GM23248 (cell line): ENCODE data around the gene DGKB. TPM values are rescaled to one million over a fixed set of nuclear protein-coding genes. Genes with fewer than 3 reads are reported as not detected.
A peak's percentile ranks its signal among the peaks of the same experiment; 100 is the strongest.

Source experiments
- DNase-seq: peaks from one replicate; pipeline ENCODE4 v3.0.0-alpha.2; 2015
- H2AFZ ChIP-seq: fragments of 200-600 bp; sonication (generic); 2 replicates; pipeline ENCODE4 v1.6.1; 2016; ENCODE audit warnings: antibody characterized with exemption
- H3F3A ChIP-seq: fragments of 200-600 bp; sonication (generic); 2 replicates; pipeline ENCODE4 v1.6.1; 2016; ENCODE audit warnings: mild to moderate bottlenecking, antibody characterized with exemption, mixed run types; ENCODE audit not compliant: insufficient read depth
- H3K27ac ChIP-seq: fragments of 200-600 bp; sonication (generic); 2 replicates; pipeline ENCODE4 v1.5.1; 2016; ENCODE audit warnings: mild to moderate bottlenecking
- H3K27me3 ChIP-seq: fragments of 200-600 bp; sonication (generic); replicated peaks from 2 replicates; pipeline ENCODE4 v1.6.1; 2016; ENCODE audit warnings: mild to moderate bottlenecking; ENCODE audit not compliant: insufficient read depth
- H3K36me3 ChIP-seq: fragments of 200-600 bp; sonication (generic); 2 replicates; pipeline ENCODE4 v1.6.1; 2016; ENCODE audit warnings: low read depth, mild to moderate bottlenecking
- H3K4me1 ChIP-seq: fragments of 200-600 bp; sonication (generic); 2 replicates; pipeline ENCODE4 v1.6.1; 2016; ENCODE audit warnings: mild to moderate bottlenecking; ENCODE audit not compliant: insufficient read depth
- H3K4me2 ChIP-seq: fragments of 200-600 bp; sonication (generic); one replicate; pipeline ENCODE4 v1.6.1; 2016; ENCODE audit warnings: mild to moderate bottlenecking; ENCODE audit not compliant: unreplicated experiment
- H3K4me3 ChIP-seq: fragments of 200-600 bp; sonication (generic); 2 replicates; pipeline ENCODE4 v1.5.1; 2016; ENCODE audit warnings: mild to moderate bottlenecking
- H3K79me2 ChIP-seq: fragments of 200-600 bp; sonication (generic); 2 replicates; pipeline ENCODE4 v1.6.1; 2016; ENCODE audit warnings: mild to moderate bottlenecking; ENCODE audit not compliant: insufficient read depth
- H3K9ac ChIP-seq: fragments of 200-600 bp; sonication (generic); 2 replicates; pipeline ENCODE4 v1.6.1; 2016; ENCODE audit warnings: mild to moderate bottlenecking
- H3K9me2 ChIP-seq: fragments of 200-600 bp; sonication (generic); 2 replicates; pipeline ENCODE4 v1.6.1; 2016; ENCODE audit warnings: mixed run types, mild to moderate bottlenecking, moderate library complexity; ENCODE audit not compliant: insufficient read depth
- H3K9me3 ChIP-seq: fragments of 200-600 bp; sonication (generic); one replicate; pipeline ENCODE4 v1.6.1; 2017; ENCODE audit warnings: low read depth
- H4K20me1 ChIP-seq: fragments of 200-600 bp; sonication (generic); 2 replicates; pipeline ENCODE4 v1.6.0; 2016; ENCODE audit not compliant: insufficient read depth
- EZH2 ChIP-seq: fragments of 200-600 bp; sonication (generic); IDR thresholded peaks from 2 replicates; pipeline ENCODE4 v1.6.1; 2018; ENCODE audit warnings: antibody characterized with exemption, mild to moderate bottlenecking; ENCODE audit not compliant: insufficient read depth, poor library complexity, severe bottlenecking
- EZH2phosphoT487 ChIP-seq: fragments of 200-600 bp; sonication (generic); IDR thresholded peaks from 2 replicates; pipeline ENCODE4 v1.6.1; 2018; ENCODE audit warnings: antibody characterized with exemption, moderate library complexity, mild to moderate bottlenecking, low read depth; ENCODE audit not compliant: insufficient read depth
- WGBS, 2 experiments: methylation state at CpG; one replicate each; pipeline ENCODE4 v1.1.6; 2015 to 2017; ENCODE audit warnings: low lambda C conversion rate in 2 of 2, low coverage in 1 of 2; ENCODE audit errors: missing lambda C conversion rate in 2 of 2; 5-methylcytosine and 5-hydroxymethylcytosine counted together
- in situ Hi-C: fragments of 300-500 bp; cut with MboI; formaldehyde crosslinking; loops from 2 replicates; pipeline ENCODE4 v1.15.0; 2020
- polyA plus RNA-seq: library from polyadenylated mRNA; unstranded; fragments of >200 nt; fragmentation: Nextera tagmentation; extraction: Ambion mirVana; gene quantifications from 2 replicates; pipeline ENCODE4 v1.2.1, GENCODE V29; 2016
- total RNA-seq: library from RNA; depleted of rRNA; stranded (reverse); fragments of >200 nt; shearing (Covaris generic); gene quantifications from 2 replicates; pipeline ENCODE4 v1.2.3, GENCODE V29; 2014

Gene DGKB
- total and polyA plus RNA-seq, 2 experiments from 2014 or later: 0.65 to 1.7 TPM

DNA sequence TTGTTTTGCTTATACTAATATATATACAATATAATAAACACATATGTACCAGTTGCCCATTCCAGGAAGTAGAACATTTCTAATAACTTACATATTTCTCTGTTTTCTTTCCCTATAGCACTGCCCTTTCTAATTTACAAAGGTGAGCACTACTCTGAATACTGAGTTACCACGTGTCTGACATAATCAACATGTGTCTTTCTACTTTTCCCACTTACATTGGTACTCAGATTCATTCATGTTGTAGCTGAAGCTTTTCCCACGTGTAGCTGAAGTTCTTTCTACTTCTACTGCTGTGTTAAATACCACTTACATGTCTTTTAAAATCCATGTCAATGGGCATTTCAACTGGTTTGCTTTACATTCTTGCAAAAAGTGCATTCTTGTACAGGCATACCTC lies 317.3 kb downstream of the DGKB start:
- Histone ChIP-seq H3K36me3 (no peaks in the 10 kb centered on the region), H3K9ac (no peak overlapping the region)

DNA sequence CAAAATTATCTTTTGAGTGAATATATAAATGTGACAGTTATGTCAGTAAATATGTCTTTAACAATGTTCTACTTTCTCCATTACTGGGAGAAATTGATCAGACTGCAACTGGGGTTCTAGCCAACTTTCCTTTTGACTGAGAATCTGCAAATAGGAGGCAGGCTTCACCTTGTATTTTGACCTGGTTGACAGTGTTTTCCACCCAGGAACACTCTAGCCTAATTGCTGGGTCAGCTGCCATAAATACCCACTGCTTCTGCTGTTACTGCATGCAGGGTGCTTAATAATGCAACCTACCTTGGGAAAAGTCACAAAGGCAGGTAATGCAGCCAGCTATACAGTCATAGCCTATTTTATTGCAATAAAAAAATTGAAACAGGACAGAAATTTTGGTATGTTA lies 319.0 kb downstream of the DGKB start:
- Histone ChIP-seq H3K9me2 (no peaks in the 10 kb centered on the region), H3K4me3 (no peak overlapping the region), H3K79me2 (no peaks in the 10 kb centered on the region), H4K20me1 (no peaks in the 10 kb centered on the region), H2AFZ (no peak overlapping the region), H3F3A (no peaks in the 10 kb centered on the region), H3K36me3 (no peaks in the 10 kb centered on the region), H3K9ac (no peak overlapping the region), H3K9me3 (no peaks in the 10 kb centered on the region), H3K4me1 (no peaks in the 10 kb centered on the region), H3K4me2 (no peak overlapping the region), H3K27me3 (no peaks in the 10 kb centered on the region), H3K27ac (no peak overlapping the region)
- no peak for DNase-seq
- in situ Hi-C loops: no loop called here
- TF ChIP-seq EZH2 (no peak), EZH2phosphoT487 (no peak)

More for the DNA sequence above, 317.3 kb downstream of the DGKB start:
- no peak overlapping the region for H2AFZ ChIP-seq
- no peak overlapping the region for H3K4me2 ChIP-seq
- no peaks in the 10 kb centered on the region for H3K27me3 ChIP-seq
- no peaks in the 10 kb centered on the region for H4K20me1 ChIP-seq
- H3K9me2 ChIP-seq: no peaks in the 10 kb centered on the region
- no peak for DNase-seq
- no peak overlapping the region for H3K4me3 ChIP-seq
- no peaks in the 10 kb centered on the region for H3K79me2 ChIP-seq
- TF ChIP-seq EZH2 (no peak), EZH2phosphoT487 (no peak)
- H3F3A ChIP-seq: no peaks in the 10 kb centered on the region
- 9 to 21% methylated on average over 2 of the region's 2 CpGs for WGBS, 2 experiments
- no peak overlapping the region for H3K27ac ChIP-seq
- in situ Hi-C loops: no loop called here
- H3K4me1 ChIP-seq: no peaks in the 10 kb centered on the region
- H3K9me3 ChIP-seq: no peaks in the 10 kb centered on the region

DNA sequence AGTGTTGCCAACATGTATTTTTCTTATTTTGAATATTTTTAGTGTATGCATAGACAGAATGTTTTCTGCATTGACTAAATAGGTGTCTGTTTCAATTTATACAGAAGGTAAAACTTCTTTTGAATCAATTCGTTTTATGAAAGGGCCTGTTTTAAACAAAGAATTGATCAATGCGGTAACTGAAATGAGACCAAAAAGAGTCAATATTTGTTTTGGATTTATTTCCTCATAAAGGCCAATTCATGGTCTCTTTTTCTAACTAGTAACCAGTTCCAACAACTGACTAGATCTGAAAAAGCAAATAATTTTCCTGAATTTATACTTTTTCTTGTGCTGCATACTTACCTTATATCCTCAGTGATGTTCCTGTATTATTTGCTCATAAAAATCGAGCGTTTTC lies 320.5 kb downstream of the DGKB start:
- Histone ChIP-seq H3K79me2 (no peaks in the 10 kb centered on the region), H3K9me2 (no peaks in the 10 kb centered on the region), H3K9ac (no peak overlapping the region), H3K4me1 (no peaks in the 10 kb centered on the region), H4K20me1 (no peaks in the 10 kb centered on the region), H3K36me3 (no peaks in the 10 kb centered on the region), H3K4me3 (no peak overlapping the region), H3K27ac (no peak overlapping the region), H2AFZ (no peak overlapping the region), H3F3A (no peaks in the 10 kb centered on the region), H3K27me3 (no peaks in the 10 kb centered on the region), H3K9me3 (no peaks in the 10 kb centered on the region), H3K4me2 (no peak overlapping the region)
- in situ Hi-C loops: no loop called here
- DNase-seq: no peak
- 34 to 47% methylated on average over 4 of the region's 4 CpGs for WGBS, 2 experiments
- no peak for TF ChIP-seq EZH2
- no peak for TF ChIP-seq EZH2phosphoT487

DNA sequence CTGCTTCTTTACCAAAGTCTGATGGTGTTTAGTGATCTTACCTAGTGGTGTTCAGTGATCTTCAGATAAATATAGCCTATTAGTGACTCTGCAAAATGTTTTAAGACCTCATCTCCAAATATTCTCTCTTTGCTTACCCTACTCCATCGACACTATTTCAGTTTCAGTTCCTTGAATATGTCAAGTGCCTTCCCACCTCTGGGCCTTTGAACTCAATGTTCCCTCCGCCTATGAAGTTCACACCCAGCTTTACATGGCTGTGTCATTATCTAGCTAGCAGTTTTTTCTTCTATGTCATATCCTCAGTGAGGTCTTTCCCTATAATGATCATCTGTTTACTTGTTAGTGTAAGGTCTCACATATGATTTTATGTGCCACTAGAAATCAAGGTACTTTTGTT lies 322.6 kb downstream of the DGKB start:
- Histone ChIP-seq H2AFZ (no peak overlapping the region), H3K9me3 (no peaks in the 10 kb centered on the region), H3F3A (no peaks in the 10 kb centered on the region), H3K79me2 (no peaks in the 10 kb centered on the region), H4K20me1 (no peaks in the 10 kb centered on the region), H3K36me3 (no peaks in the 10 kb centered on the region), H3K27me3 (no peaks in the 10 kb centered on the region), H3K9ac (no peak overlapping the region), H3K27ac (no peak overlapping the region), H3K4me3 (no peak overlapping the region), H3K4me2 (no peak overlapping the region), H3K9me2 (no peaks in the 10 kb centered on the region), H3K4me1 (no peaks in the 10 kb centered on the region)
- in situ Hi-C loops: no loop called here
- no peak for TF ChIP-seq EZH2
- TF ChIP-seq EZH2phosphoT487: no peak
- no peak for DNase-seq
- 10 to 21% methylated on average over 2 of the region's 2 CpGs for WGBS, 2 experiments

DNA sequence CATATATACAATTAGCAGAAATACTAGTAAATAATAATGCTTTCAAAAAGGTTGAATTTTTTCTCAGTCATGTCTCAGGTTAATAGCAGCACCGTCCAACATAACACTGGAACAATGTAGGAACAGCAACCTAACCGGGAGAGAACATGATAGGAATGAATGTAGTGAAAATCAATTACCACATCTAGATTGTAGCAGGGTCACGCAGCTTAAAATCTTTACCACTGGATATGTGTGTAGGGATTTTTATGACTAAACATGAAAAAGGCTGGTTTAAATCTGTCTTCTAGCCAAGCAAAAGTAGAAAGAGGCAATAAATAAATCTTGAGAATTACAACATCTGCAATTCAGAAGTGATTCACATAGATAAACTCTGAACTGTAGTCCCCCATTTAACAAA lies 326.0 kb downstream of the DGKB start:
- H2AFZ ChIP-seq: no peak overlapping the region
- H3K4me2 ChIP-seq: no peak overlapping the region
- no peak overlapping the region for H3K27ac ChIP-seq
- H3K9me2 ChIP-seq: no peaks in the 10 kb centered on the region
- H3K4me1 ChIP-seq: no peaks in the 10 kb centered on the region
- H3K9me3 ChIP-seq: no peaks in the 10 kb centered on the region
- H3K9ac ChIP-seq: no peak overlapping the region
- DNase-seq: peak; percentile 2
- no peak overlapping the region for H3K4me3 ChIP-seq
- H3K27me3 ChIP-seq: no peaks in the 10 kb centered on the region
- no peaks in the 10 kb centered on the region for H3K79me2 ChIP-seq
- in situ Hi-C loops: no loop called here
- no peaks in the 10 kb centered on the region for H3F3A ChIP-seq
- TF ChIP-seq EZH2phosphoT487 (no peak), EZH2 (no peak)
- H4K20me1 ChIP-seq: no peaks in the 10 kb centered on the region
- 21 to 23% methylated on average over 3 of the region's 3 CpGs for WGBS, 2 experiments
- H3K36me3 ChIP-seq: no peaks in the 10 kb centered on the region
